Smooth muscle cell (in vitro differentiated cells): Measurements from ENCODE around the gene MLPH. TPM values are rescaled to one million over a fixed set of nuclear protein-coding genes. Genes with fewer than 3 reads are reported as not detected.

Experiments used
- DNase-seq: peaks from one replicate; lab custom pipeline; 2025; ENCODE audit not compliant: unreplicated experiment; lab: John Stamatoyannopoulos, UW
- H2AFZ ChIP-seq: fragments of 200-600 bp; sonication (generic); 2 replicates; pipeline ENCODE4 v1.6.0; 2016; ENCODE audit warnings: antibody characterized with exemption, low read depth, mild to moderate bottlenecking
- H3F3A ChIP-seq: fragments of 200-600 bp; sonication (generic); 2 replicates; pipeline ENCODE4 v1.6.0; 2017; ENCODE audit warnings: antibody characterized with exemption, low read depth
- H3K27ac ChIP-seq: fragments of 200-600 bp; sonication (generic); 2 replicates; pipeline ENCODE4 v1.5.1; 2016; ENCODE audit warnings: low read depth, mild to moderate bottlenecking
- H3K27me3 ChIP-seq: fragments of 200-600 bp; sonication (generic); 2 replicates; pipeline ENCODE4 v1.6.1; 2016; ENCODE audit warnings: low read depth, mild to moderate bottlenecking
- H3K36me3 ChIP-seq: fragments of 200-600 bp; sonication (generic); 2 replicates; pipeline ENCODE4 v1.5.1; 2016; ENCODE audit warnings: low read depth
- H3K4me1 ChIP-seq: fragments of 200-600 bp; sonication (generic); 2 replicates; pipeline ENCODE4 v1.5.1; 2016; ENCODE audit warnings: low read depth
- H3K4me2 ChIP-seq: fragments of 200-600 bp; sonication (generic); 2 replicates; pipeline ENCODE4 v1.6.0; 2016; ENCODE audit warnings: mild to moderate bottlenecking
- H3K4me3 ChIP-seq: fragments of 200-600 bp; sonication (generic); 2 replicates; pipeline ENCODE4 v1.5.1; 2016; ENCODE audit warnings: mild to moderate bottlenecking
- H3K79me2 ChIP-seq: fragments of 200-600 bp; sonication (generic); 2 replicates; pipeline ENCODE4 v1.6.0; 2016; ENCODE audit warnings: low read depth, mild to moderate bottlenecking
- H3K9ac ChIP-seq: fragments of 200-600 bp; sonication (generic); 2 replicates; pipeline ENCODE4 v1.6.0; 2016; ENCODE audit warnings: low read depth
- H3K9me3 ChIP-seq: fragments of 200-600 bp; sonication (generic); replicated peaks from 2 replicates; pipeline ENCODE4 v1.5.1; 2016; ENCODE audit warnings: low read depth
- H4K20me1 ChIP-seq: fragments of 200-600 bp; sonication (generic); 2 replicates; pipeline ENCODE4 v1.6.0; 2016; ENCODE audit warnings: low read depth
- WGBS: methylation state at CpG from one replicate; pipeline ENCODE4 v1.1.7; 2016; ENCODE audit warnings: low lambda C conversion rate; 5-methylcytosine and 5-hydroxymethylcytosine counted together
- polyA plus RNA-seq: library from polyadenylated mRNA; unstranded; fragments of >200 nt; fragmentation: Nextera tagmentation; extraction: Ambion mirVana; gene quantifications from 2 replicates; pipeline ENCODE4 v1.2.1, GENCODE V29; 2016
- total RNA-seq: library from RNA; depleted of rRNA; stranded (reverse); fragments of >200 nt; gene quantifications from 2 replicates; pipeline ENCODE4 v1.2.3, GENCODE V29; 2014
- TF ChIP-seq, protein P1 (sequence below): fragments of 200-600 bp; sonication (generic); IDR thresholded peaks from 2 replicates; pipeline ENCODE4 v1.5.1; 2017; ENCODE audit warnings: borderline replicate concordance, mild to moderate bottlenecking, antibody characterized with exemption; ENCODE audit not compliant: insufficient read depth, poor library complexity, severe bottlenecking

The MLPH gene
- total and polyA plus RNA-seq, 2 experiments from 2014 or later: 32.8 to 36.4 TPM

DNA sequence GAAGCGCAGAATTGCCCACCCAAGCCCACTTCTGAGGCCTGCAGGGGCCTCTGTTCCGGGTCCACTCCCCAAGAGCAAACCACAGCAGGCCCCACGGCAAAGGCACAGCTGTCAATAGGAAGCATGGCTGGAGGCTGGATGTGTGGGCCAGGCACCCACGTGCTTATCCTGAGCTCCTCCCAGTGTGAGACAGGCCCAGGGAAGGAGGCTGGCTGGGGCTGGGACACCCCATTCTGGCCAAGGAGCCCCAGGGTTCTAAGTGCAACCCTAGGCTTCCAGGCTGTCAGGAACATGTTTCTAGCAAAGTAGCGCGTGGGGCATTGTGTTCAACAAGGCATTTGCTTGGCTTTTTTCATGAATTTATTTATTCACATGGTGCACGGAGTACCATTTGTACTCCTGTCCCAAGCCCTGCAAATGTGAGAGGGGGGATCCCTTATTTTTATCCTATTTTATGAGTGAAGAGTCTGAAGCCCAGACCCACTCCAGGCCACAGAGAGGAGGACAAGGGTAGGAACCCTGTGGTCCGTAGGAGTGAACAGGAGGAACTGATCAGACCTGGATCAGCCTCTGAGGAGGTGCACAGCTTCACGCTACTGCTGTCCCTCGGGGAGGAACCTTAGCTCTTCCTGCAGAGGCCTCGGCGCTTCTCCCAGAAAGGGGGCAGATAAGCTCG lies 109.6 kb downstream of the MLPH start:
- Histone ChIP-seq H3K79me2 (no peaks in the 10 kb centered on the region), H3K9me3 (no peaks in the 10 kb centered on the region), H3F3A (peaks cover 14% of the 10 kb centered on the region), H3K4me3 (no peak overlapping the region), H3K4me1 (peaks cover 36% of the 10 kb centered on the region), H3K27me3 (no peaks in the 10 kb centered on the region), H3K36me3 (no peaks in the 10 kb centered on the region), H2AFZ (no peak overlapping the region), H4K20me1 (no peaks in the 10 kb centered on the region), H3K9ac (no peak overlapping the region), H3K27ac (no peak overlapping the region), H3K4me2 (no peak overlapping the region)
- no peak for DNase-seq
- TF ChIP-seq, protein P1, sequence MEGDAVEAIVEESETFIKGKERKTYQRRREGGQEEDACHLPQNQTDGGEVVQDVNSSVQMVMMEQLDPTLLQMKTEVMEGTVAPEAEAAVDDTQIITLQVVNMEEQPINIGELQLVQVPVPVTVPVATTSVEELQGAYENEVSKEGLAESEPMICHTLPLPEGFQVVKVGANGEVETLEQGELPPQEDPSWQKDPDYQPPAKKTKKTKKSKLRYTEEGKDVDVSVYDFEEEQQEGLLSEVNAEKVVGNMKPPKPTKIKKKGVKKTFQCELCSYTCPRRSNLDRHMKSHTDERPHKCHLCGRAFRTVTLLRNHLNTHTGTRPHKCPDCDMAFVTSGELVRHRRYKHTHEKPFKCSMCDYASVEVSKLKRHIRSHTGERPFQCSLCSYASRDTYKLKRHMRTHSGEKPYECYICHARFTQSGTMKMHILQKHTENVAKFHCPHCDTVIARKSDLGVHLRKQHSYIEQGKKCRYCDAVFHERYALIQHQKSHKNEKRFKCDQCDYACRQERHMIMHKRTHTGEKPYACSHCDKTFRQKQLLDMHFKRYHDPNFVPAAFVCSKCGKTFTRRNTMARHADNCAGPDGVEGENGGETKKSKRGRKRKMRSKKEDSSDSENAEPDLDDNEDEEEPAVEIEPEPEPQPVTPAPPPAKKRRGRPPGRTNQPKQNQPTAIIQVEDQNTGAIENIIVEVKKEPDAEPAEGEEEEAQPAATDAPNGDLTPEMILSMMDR: no peak
- WGBS: 82% methylated on average over 13 of the region's 13 CpGs

DNA sequence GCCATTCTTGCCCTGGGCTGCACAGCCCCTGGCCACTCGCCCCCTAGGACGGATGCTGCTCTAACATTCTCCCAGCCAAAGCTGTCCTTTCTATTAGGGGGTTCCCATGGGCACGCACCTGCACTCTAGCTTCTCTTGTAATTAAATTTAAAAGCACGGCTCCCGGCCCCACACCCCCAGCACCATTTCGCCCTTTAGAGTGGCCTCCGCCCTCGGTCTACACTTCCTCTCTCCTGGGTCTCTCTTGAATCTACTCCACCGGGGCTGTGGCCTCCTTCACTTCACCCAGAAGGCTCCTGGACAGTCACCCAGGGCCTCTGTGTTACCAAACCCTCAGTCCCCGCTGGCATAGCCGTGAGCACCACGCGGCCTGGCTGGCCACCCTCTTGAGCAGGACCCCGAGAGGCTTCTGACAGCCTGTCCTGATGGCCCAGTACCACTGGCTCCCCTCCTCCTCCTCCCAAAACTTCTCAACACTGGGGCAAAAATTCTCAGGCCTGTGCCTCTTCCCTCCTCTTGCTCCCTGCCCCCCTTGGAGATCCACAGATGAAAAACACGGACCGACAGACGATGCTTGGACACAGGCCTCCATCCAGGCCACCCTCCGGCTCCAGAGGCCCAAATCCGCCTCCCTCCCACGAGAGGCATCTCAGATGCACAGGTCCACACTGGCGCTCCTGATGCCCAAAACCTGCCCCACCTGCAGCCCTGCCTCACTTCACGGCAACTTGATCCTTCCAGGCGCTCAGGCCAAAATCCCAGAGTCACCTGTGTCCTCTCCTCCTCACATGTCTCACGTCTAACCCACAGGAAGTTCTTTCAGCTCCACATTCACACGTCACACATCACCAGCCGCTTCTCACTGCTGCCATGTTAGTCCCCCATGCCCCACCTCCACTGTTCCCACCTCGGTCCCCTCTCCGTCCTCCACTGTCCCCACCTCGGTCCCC lies 110.4 kb downstream of the MLPH start:
- H3K4me3 ChIP-seq: no peak overlapping the region
- H3K79me2 ChIP-seq: no peaks in the 10 kb centered on the region
- no peak overlapping the region for H3K4me2 ChIP-seq
- TF ChIP-seq, protein P1: no peak
- H2AFZ ChIP-seq: no peak overlapping the region
- no peaks in the 10 kb centered on the region for H3K27me3 ChIP-seq
- no peak overlapping the region for H3K27ac ChIP-seq
- DNase-seq: no peak
- H3K36me3 ChIP-seq: no peaks in the 10 kb centered on the region
- no peak overlapping the region for H3K9ac ChIP-seq
- WGBS: 96% methylated on average over 24 of the region's 29 CpGs
- no peaks in the 10 kb centered on the region for H4K20me1 ChIP-seq
- H3K4me1 ChIP-seq: peaks cover 42% of the 10 kb centered on the region
- peaks cover 14% of the 10 kb centered on the region for H3F3A ChIP-seq
- H3K9me3 ChIP-seq: no peaks in the 10 kb centered on the region

DNA sequence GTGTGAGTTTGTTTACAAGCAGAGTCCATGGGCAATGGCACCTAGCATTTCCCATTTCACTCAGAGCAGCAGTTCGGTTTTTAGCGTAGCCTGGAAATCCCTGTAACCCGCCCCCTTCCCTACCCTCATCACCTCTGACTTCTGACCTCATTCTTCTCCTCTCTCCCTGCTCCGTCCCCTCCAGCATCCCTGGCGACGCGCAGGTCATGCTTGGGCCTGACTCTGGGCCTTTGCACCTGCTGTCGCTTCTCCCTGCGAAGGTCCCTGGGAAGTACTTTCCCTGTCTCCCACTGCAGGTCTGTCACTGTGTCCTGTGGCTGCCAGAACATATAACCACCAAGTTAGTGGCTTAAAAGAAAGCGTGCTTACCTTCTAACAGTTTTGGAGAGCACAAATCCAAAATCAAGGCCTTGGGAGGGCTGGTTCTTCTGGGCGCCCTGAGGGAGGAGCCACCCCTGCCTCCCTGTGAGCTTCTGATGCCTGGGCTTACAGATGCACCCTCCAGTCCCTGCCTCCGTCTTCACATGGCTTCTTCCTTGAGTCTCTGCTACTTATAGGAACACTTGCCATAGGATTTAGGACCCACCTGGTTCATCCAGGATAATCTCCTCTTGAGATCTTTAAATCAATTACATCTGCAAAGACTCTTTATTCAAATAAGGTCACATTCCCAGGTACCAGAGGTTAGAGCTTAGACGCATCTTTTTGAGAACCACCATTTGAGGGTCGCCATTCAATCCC lies 111.6 kb downstream of the MLPH start:
- Histone ChIP-seq H3K27me3 (no peaks in the 10 kb centered on the region), H3K4me1 (peaks cover 37% of the 10 kb centered on the region), H3K79me2 (no peaks in the 10 kb centered on the region), H3K4me2 (no peak overlapping the region), H3F3A (peaks cover 14% of the 10 kb centered on the region), H3K9ac (no peak overlapping the region), H3K9me3 (no peaks in the 10 kb centered on the region), H2AFZ (no peak overlapping the region), H3K27ac (no peak overlapping the region), H3K36me3 (no peaks in the 10 kb centered on the region), H4K20me1 (no peaks in the 10 kb centered on the region), H3K4me3 (no peak overlapping the region)
- TF ChIP-seq, protein P1: no peak
- 86% methylated on average over 14 of the region's 14 CpGs for WGBS
- DNase-seq: no peak
